GM18526 (cell line): ENCODE measurements around the gene CLSTN1.

Experiments
- POLR2A ChIP-seq: IDR thresholded peaks from 3 replicates; pipeline ENCODE4 v1.6.1; 2011; ENCODE audit not compliant: insufficient read length; ENCODE audit errors: extremely low read depth

Gene CLSTN1

GRCh38 chr1:9703681-9704080 lies 120.1 kb downstream of the CLSTN1 start:
- TF ChIP-seq POLR2A, result no peak

- TF ChIP-seq POLR2A, result no peak
These were observed 120.6 kb downstream of the CLSTN1 start for GRCh38 chr1:9703165-9703509.

- TF ChIP-seq POLR2A, result no peak
These were observed 122.1 kb downstream of the CLSTN1 start for GRCh38 chr1:9701665-9702064.

- TF ChIP-seq POLR2A, result no peak
These were observed 123.4 kb downstream of the CLSTN1 start for GRCh38 chr1:9700340-9700739.

GRCh38 chr1:9699361-9699760 lies 124.4 kb downstream of the CLSTN1 start:
- TF ChIP-seq POLR2A, result no peak

GRCh38 chr1:9696793-9697192 lies 127.0 kb downstream of the CLSTN1 start:
- TF ChIP-seq POLR2A, result no peak

DNA sequence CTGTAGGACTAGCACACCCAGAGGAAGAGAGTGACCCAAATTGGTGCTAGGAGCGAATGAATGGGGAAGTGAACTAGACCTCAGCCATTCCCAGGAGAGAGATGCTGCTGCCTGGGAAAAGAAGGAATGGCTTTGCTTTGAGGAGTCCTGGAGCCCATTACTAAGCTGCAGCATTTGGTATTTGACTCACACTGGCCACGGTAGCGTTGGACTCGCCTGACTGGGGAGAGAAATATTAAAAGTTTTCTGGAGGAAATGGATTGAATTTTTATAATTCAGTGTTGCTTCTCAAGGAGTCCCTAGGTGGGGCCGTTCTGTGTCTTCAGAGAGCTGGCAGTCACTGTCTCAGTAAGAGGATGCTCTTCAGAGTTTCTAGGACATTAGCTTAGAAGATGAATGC lies 132.1 kb downstream of the CLSTN1 start:
- TF ChIP-seq POLR2A, result no peak

GRCh38 chr1:9691108-9691445 lies 132.7 kb downstream of the CLSTN1 start:
- no peak for TF ChIP-seq POLR2A

DNA sequence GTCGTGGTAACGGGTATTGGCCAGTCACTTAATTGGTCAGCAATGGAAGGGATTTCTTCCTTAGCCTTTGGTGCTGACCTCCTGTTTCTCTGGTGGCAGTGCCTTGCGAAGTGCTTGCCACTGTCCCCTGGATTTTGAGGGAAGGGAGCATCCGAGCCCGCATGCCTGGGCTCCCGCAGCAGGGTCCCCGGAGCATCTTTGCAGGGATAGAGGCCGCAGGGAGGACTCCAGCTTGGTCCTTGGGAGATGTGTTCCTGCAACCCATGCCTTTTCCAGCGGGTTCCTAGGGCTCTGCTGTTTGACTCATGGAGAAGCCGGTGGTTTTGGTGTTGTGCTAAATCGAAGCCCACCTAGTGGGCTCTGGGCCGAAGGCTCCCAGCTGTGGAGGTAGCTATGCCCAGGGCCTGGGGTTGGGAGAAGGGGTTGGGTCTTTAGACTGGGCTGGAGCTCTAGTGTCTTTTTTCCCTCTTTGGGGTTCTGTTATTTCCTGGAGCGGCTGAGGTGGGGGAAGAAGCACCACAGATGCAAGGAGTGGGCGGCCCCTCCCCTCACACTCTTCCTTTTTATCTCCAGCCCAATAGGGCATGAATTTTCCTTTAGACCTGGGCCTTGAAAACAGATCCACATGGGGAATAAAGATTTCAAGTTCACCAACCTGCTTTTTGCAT lies 133.2 kb downstream of the CLSTN1 start:
- TF ChIP-seq POLR2A, result no peak

DNA sequence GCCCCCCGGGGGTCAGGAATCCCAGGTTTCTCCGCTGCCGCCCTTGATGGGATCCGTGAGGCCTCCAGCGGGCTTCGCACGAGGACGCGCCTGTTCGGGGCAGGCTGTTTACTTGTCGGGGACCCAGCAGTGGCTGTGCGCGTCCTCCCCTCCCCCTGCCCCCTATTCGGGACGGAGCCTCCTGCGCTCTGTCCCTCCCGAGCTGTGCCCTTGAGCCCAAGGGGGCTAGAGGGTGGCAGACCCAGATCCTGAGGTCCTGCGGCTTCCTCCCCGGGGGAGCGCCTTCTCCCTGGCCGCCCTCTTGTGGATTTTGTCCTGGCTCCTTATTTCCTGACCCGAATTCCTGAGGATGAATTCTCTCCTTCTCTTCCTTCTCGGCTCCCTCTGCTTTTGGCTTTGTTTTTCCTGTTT lies 133.8 kb downstream of the CLSTN1 start:
- TF ChIP-seq POLR2A, result no peak

GRCh38 chr1:9689011-9689706 lies 134.6 kb downstream of the CLSTN1 start:
- TF ChIP-seq POLR2A, result no peak

GRCh38 chr1:9688599-9688998 lies 135.2 kb downstream of the CLSTN1 start:
- no peak for TF ChIP-seq POLR2A

- no peak for TF ChIP-seq POLR2A
These were observed 135.7 kb downstream of the CLSTN1 start for GRCh38 chr1:9687874-9688582.

- TF ChIP-seq POLR2A, result peak; percentile 52
These were observed 136.5 kb downstream of the CLSTN1 start for GRCh38 chr1:9687120-9687873.

- TF ChIP-seq POLR2A, result no peak
These were observed 139.0 kb downstream of the CLSTN1 start for GRCh38 chr1:9684801-9685200.

DNA sequence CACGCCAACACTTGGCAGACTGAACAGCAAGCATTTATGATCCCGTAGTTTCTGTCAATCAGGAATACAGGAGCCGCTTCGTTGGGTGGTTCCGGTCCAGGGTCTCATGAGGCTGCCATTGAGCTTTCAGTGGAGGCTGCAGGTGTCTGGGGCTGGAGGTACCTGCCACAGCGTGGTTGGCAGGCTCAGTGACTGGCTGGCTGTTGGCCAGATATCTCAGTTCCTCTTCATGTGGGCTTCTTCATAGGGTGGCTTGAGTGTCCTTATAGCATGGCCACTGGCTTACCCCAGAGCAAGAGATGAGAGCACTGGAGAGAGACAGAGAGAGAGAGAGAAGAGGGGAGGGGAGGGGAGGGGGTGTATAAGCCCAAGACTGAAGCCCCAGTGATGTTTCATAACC lies 142.9 kb downstream of the CLSTN1 start:
- no peak for TF ChIP-seq POLR2A

DNA sequence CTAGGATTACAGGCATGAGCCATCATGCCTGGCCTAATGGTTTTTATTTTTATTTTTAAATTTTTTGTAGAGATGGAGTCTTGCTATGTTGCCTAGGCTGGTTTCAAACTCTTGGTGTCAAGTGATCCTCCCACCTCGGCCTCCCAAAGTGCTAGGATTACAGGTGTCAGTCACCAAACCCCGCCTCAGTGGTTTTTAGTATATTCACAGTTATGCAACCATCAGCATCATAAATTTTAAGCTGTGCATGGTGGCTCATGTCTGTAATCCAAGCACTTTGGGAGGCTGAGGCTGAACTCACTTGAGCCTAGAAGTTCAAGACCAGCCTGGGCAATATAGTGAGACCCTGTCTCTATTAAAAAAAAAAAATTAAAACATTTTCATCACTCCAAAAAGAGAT lies 143.7 kb downstream of the CLSTN1 start:
- TF ChIP-seq POLR2A, result no peak
